RWPE1 (cell line): ENCODE results near the gene CDYL.

Experiments used
- CTCF ChIA-PET: fragments of 350-600 bp; sonication (Branson Sonifier 250); formaldehyde crosslinking; extraction: SDS; loops from one replicate; lab custom pipeline; 2021; lab: Yijun Ruan, JAX
- POLR2A ChIA-PET: fragments of 400-600 bp; formaldehyde crosslinking; extraction: SDS; loops from one replicate; lab custom pipeline; 2020; ENCODE audit warnings: antibody characterized with exemption; ENCODE audit not compliant: low non-redundant PET; lab: Yijun Ruan, JAX
- DNase-seq: peaks from one replicate; pipeline ENCODE4 v3.0.0; 2012; ENCODE audit warnings: low spot score
- H3K27ac ChIP-seq: fragments of 450-650 bp; 2 replicates; pipeline ENCODE4 v1.5.1; 2017
- CTCF ChIP-seq: fragments of 450-650 bp; conservative IDR thresholded peaks from 2 replicates; pipeline ENCODE4 v1.5.1; 2017; ENCODE audit warnings: low read depth, mild to moderate bottlenecking

The CDYL gene

GRCh38 chr6:4781967-4782575, 5.9 kb downstream of the CDYL start:
- POLR2A ChIA-PET = no interaction called here
- no peak overlapping the region for H3K27ac ChIP-seq

GRCh38 chr6:4786996-4787395, 10.8 kb downstream of the CDYL start:
- CTCF ChIA-PET = no interaction called here

More at GRCh38 chr6:4781967-4782575, 5.9 kb downstream of the CDYL start:
- CTCF ChIA-PET = interaction anchor here (0.7 kb wide), 1 partner anchor 19 kb away, joined by 3 read pairs; no protein-coding TSS in a partner anchor
- no peak for DNase-seq
- no peak for TF ChIP-seq CTCF

GRCh38 chr6:4788482-4788881, 12.3 kb downstream of the CDYL start:
- CTCF ChIA-PET = no interaction called here
- TF ChIP-seq CTCF = no peak
- no peak for DNase-seq
- peak overlapping the region; percentile 6; the same call in 1 of the 2 replicates for H3K27ac ChIP-seq
- POLR2A ChIA-PET = no interaction called here

More at GRCh38 chr6:4786996-4787395, 10.8 kb downstream of the CDYL start:
- no peak for DNase-seq
- H3K27ac ChIP-seq = no peak overlapping the region
- POLR2A ChIA-PET = no interaction called here
- TF ChIP-seq CTCF = no peak

- no peak for TF ChIP-seq CTCF
- ChIA-PET CTCF (interaction anchor here (1.8 kb wide), 1 partner anchor 11 kb away, joined by 5 read pairs; no protein-coding TSS in a partner anchor), POLR2A (no interaction called here)
- H3K27ac ChIP-seq = peak overlapping the region; percentile 6; the same call in 1 of the 2 replicates
- no peak for DNase-seq
Observed at GRCh38 chr6:4788953-4789584, 12.9 kb downstream of the CDYL start.

GRCh38 chr6:4790158-4790899, 14.1 kb downstream of the CDYL start:
- no peak overlapping the region for H3K27ac ChIP-seq

More at GRCh38 chr6:4790158-4790899, 14.1 kb downstream of the CDYL start:
- DNase-seq = no peak
- no peak for TF ChIP-seq CTCF
- ChIA-PET CTCF (interaction anchor here (1.8 kb wide), 1 partner anchor 9 kb away, joined by 5 read pairs; no protein-coding TSS in a partner anchor), POLR2A (no interaction called here)
